Thoracic aorta (tissue), 2 donors: ENCODE data around the gene RAB1A. TPM values are rescaled to one million over a fixed set of nuclear protein-coding genes. Genes with fewer than 3 reads are reported as not detected.

Experiments
- ATAC-seq: fragments of 150-250 bp; one replicate; pipeline ENCODE4 v1.8.0; 2017; ENCODE audit warnings: low read depth; ENCODE audit not compliant: insufficient number of reproducible peaks, low FRiP score
- DNase-seq: peaks from one replicate; pipeline ENCODE4 v3.0.0-alpha.2; 2020; ENCODE audit warnings: low spot score
- H3K27ac ChIP-seq, 2 donors: fragments of 200-600 bp; sonication (generic); 1 replicate in 1 of 2; 2 replicates in 1 of 2; pipeline ENCODE4 v1.5.1; 2016; ENCODE audit warnings: mild to moderate bottlenecking in 2 of 2, moderate library complexity in 2 of 2
- H3K27me3 ChIP-seq: fragments of 200-600 bp; sonication (generic); replicated peaks from 2 replicates; pipeline ENCODE4 v1.6.0; 2016; ENCODE audit warnings: mild to moderate bottlenecking; ENCODE audit not compliant: insufficient read depth
- H3K36me3 ChIP-seq: fragments of 200-600 bp; sonication (generic); one replicate; pipeline ENCODE4 v1.5.1; 2016
- H3K4me1 ChIP-seq, 2 donors: fragments of 200-600 bp; sonication (generic); 1 replicate in 1 of 2; 2 replicates in 1 of 2; pipeline versions ENCODE4 v1.5.1 to v1.6.0; 2016; ENCODE audit warnings: low read depth in 2 of 2, mild to moderate bottlenecking in 1 of 2; ENCODE audit not compliant: control insufficient read depth in 1 of 2
- H3K4me3 ChIP-seq: fragments of 200-600 bp; sonication (generic); 2 replicates; pipeline ENCODE4 v1.5.1; 2016; ENCODE audit warnings: mild to moderate bottlenecking
- H3K9me3 ChIP-seq: fragments of 200-600 bp; sonication (generic); 2 replicates; pipeline ENCODE4 v1.5.1; 2016
- total RNA-seq, 2 donors: library from RNA; depleted of rRNA; stranded (reverse); fragments of >200 nt; gene quantifications; one replicate each; pipeline versions ENCODE4 v1.1.0 to v1.2.3, GENCODE V29; 2016
- TF ChIP-seq, protein P1 (sequence below): fragments of 200-600 bp; sonication (generic); IDR thresholded peaks from one replicate; pipeline ENCODE4 v1.5.1; 2019; ENCODE audit warnings: antibody characterized with exemption

The RAB1A gene
- total RNA-seq, 2 donors from 2014 or later, result 80.7 to 88.5 TPM

GRCh38 chr2:65101071-65101470, 28.8 kb downstream of the RAB1A start:
- DNase-seq (no peak), ATAC-seq (no peak)
- TF ChIP-seq, protein P1, sequence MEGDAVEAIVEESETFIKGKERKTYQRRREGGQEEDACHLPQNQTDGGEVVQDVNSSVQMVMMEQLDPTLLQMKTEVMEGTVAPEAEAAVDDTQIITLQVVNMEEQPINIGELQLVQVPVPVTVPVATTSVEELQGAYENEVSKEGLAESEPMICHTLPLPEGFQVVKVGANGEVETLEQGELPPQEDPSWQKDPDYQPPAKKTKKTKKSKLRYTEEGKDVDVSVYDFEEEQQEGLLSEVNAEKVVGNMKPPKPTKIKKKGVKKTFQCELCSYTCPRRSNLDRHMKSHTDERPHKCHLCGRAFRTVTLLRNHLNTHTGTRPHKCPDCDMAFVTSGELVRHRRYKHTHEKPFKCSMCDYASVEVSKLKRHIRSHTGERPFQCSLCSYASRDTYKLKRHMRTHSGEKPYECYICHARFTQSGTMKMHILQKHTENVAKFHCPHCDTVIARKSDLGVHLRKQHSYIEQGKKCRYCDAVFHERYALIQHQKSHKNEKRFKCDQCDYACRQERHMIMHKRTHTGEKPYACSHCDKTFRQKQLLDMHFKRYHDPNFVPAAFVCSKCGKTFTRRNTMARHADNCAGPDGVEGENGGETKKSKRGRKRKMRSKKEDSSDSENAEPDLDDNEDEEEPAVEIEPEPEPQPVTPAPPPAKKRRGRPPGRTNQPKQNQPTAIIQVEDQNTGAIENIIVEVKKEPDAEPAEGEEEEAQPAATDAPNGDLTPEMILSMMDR, result no peak

DNA sequence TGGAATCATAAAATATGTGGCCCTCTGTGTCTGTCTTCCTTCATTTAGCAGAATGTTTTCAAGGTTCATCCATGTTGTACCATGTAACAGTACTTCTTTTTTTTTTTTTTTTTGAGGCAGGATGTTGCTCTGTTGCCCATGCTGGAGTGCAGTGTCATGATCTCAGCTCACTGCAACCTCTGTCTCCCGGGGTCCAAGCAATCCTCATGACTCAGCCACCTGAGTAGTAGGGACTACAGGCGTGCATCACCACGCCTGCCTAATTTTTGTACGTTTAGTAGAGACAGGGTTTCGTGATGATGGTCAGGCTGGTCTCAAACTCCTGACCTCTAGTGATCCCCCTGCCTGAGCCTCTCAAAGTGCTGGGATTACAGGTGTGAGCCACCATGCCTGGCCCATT, 31.2 kb downstream of the RAB1A start:
- no peaks in the 10 kb centered on the region for H3K9me3 ChIP-seq
- no peak overlapping the region for H3K4me3 ChIP-seq
- DNase-seq (no peak), ATAC-seq (no peak)
- peaks cover 20 to 25% of the 10 kb centered on the region in 2 donors for H3K4me1 ChIP-seq
- peaks cover 18% of the 10 kb centered on the region for H3K36me3 ChIP-seq
- no peak overlapping the region for H3K27ac ChIP-seq
- no peaks in the 10 kb centered on the region for H3K27me3 ChIP-seq
- TF ChIP-seq, protein P1, result no peak

More at GRCh38 chr2:65101071-65101470, 28.8 kb downstream of the RAB1A start:
- H3K9me3 ChIP-seq, result no peaks in the 10 kb centered on the region
- H3K4me1 ChIP-seq, result peaks cover 28 to 30% of the 10 kb centered on the region in 2 donors
- no peaks in the 10 kb centered on the region for H3K27me3 ChIP-seq
- H3K4me3 ChIP-seq, result no peak overlapping the region
- no peak overlapping the region for H3K27ac ChIP-seq
- H3K36me3 ChIP-seq, result peaks cover 13% of the 10 kb centered on the region

DNA sequence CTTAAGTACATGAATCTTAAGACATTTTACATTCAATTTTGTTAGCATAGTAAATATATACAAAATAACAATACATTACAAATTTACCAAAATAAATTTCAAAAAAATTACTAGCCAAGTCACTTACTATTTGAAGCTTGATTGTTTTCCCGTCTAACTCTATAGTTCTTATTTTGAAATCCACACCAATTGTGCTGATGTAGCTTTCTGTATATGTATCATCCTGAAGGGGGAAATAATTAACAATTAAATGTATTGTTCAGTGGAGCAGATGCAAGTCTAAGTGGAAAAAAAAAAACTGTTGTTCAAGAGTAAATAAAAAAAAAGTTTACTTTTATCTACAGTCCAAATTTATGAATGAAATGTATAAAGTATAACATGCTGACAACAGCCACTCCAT, 32.1 kb downstream of the RAB1A start:
- H3K36me3 ChIP-seq, result peaks cover 25% of the 10 kb centered on the region
- ATAC-seq, result no peak
- peaks cover 13 to 16% of the 10 kb centered on the region in 2 donors for H3K4me1 ChIP-seq

GRCh38 chr2:65096948-65097347, 33.0 kb downstream of the RAB1A start:
- Histone ChIP-seq H3K9me3 (no peaks in the 10 kb centered on the region), H3K36me3 (peaks cover 25% of the 10 kb centered on the region), H3K27ac (no peak overlapping the region), H3K27me3 (no peaks in the 10 kb centered on the region), H3K4me3 (no peak overlapping the region), H3K4me1 (peaks cover 8 to 9% of the 10 kb centered on the region in 2 donors)
- DNase-seq, result no peak
- TF ChIP-seq, protein P1, result no peak
- no peak for ATAC-seq

More for the DNA sequence above, 32.1 kb downstream of the RAB1A start:
- TF ChIP-seq, protein P1, result no peak
- Histone ChIP-seq H3K27me3 (no peaks in the 10 kb centered on the region), H3K27ac (no peak overlapping the region), H3K9me3 (no peaks in the 10 kb centered on the region), H3K4me3 (no peak overlapping the region)
- DNase-seq, result no peak

DNA sequence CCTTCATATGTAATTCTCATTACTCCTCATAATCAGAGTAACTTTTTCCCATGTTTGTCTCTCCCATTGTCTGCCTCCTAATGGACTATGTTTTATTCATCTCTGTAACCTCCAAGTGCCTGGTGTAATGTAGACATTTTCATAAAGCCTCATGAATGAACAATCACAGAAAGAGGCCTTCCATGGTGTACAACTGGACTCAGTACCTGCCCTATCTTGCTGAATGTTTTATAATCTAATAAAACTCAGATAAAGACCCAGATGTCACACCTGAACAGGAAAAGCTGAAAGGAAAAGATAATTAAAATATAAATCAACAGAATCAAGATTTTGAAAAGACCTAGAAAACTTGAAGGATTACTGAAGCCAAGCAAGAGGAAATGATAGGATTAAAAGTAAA, 36.7 kb downstream of the RAB1A start:
- H3K4me3 ChIP-seq, result no peak overlapping the region
- TF ChIP-seq, protein P1, result no peak
- no peaks in the 10 kb centered on the region for H3K9me3 ChIP-seq
- peaks cover 15% of the 10 kb centered on the region for H3K36me3 ChIP-seq
- peaks cover 8 to 15% of the 10 kb centered on the region in 2 donors for H3K4me1 ChIP-seq
- no peak for DNase-seq
- ATAC-seq, result no peak
- no peaks in the 10 kb centered on the region for H3K27me3 ChIP-seq
- H3K27ac ChIP-seq, result no peak overlapping the region
